HTR-8/SVneo (cell line): ENCODE measurements around the gene GDPD4.

Experiments
- DNase-seq: peaks from one replicate; pipeline ENCODE4 v3.0.0; 2011; ENCODE audit warnings: low spot score, mixed read lengths; ENCODE audit not compliant: insufficient read length
- FAIRE-seq: peaks from 2 replicates; lab custom pipeline; 2011; peaks lifted over from hg19 to GRCh38; lab: Jason Lieb, UNC

The GDPD4 gene

GRCh38 chr11:77250881-77251640 is 50.4 kb downstream of the GDPD4 start:
- FAIRE-seq (no peak), DNase-seq (no peak)

GRCh38 chr11:77249427-77249826 is 52.1 kb downstream of the GDPD4 start:
- no peak for FAIRE-seq
- DNase-seq: no peak

GRCh38 chr11:77244277-77245027 is 57.0 kb downstream of the GDPD4 start:
- no peak for FAIRE-seq

GRCh38 chr11:77236901-77237300 is 64.6 kb downstream of the GDPD4 start:
- DNase-seq: no peak
- no peak for FAIRE-seq

More at GRCh38 chr11:77244277-77245027, 57.0 kb downstream of the GDPD4 start:
- peak; percentile 65 for DNase-seq

- no peak for FAIRE-seq
- no peak for DNase-seq
Measured at GRCh38 chr11:77233011-77233410, 68.5 kb downstream of the GDPD4 start.

GRCh38 chr11:77232242-77232641 is 69.2 kb downstream of the GDPD4 start:
- FAIRE-seq: no peak
- no peak for DNase-seq

GRCh38 chr11:77231800-77232199 is 69.7 kb downstream of the GDPD4 start:
- DNase-seq (no peak), FAIRE-seq (no peak)

- no peak for DNase-seq
- no peak for FAIRE-seq
Measured at GRCh38 chr11:77230878-77231605, 70.4 kb downstream of the GDPD4 start.

GRCh38 chr11:77223797-77224196 is 77.7 kb downstream of the GDPD4 start:
- FAIRE-seq (no peak), DNase-seq (no peak)

- DNase-seq (no peak), FAIRE-seq (no peak)
Measured at GRCh38 chr11:77217156-77217555, 84.3 kb downstream of the GDPD4 start.

GRCh38 chr11:77215106-77215505 is 86.4 kb downstream of the GDPD4 start:
- DNase-seq: no peak
- FAIRE-seq: no peak

- no peak for DNase-seq
- no peak for FAIRE-seq
Measured at GRCh38 chr11:77214557-77214956, 86.9 kb downstream of the GDPD4 start.

GRCh38 chr11:77213589-77214428 is 87.7 kb downstream of the GDPD4 start:
- FAIRE-seq: no peak

GRCh38 chr11:77213029-77213579 is 88.4 kb downstream of the GDPD4 start:
- no peak for FAIRE-seq
- no peak for DNase-seq

More at GRCh38 chr11:77213589-77214428, 87.7 kb downstream of the GDPD4 start:
- DNase-seq: no peak

GRCh38 chr11:77212314-77213007 is 89.0 kb downstream of the GDPD4 start:
- no peak for DNase-seq
- FAIRE-seq: no peak

GRCh38 chr11:77211594-77212251 is 89.8 kb downstream of the GDPD4 start:
- DNase-seq: no peak
- FAIRE-seq: peak; percentile 36

GRCh38 chr11:77211040-77211451 is 90.4 kb downstream of the GDPD4 start:
- no peak for FAIRE-seq

GRCh38 chr11:77209663-77210062 is 91.8 kb downstream of the GDPD4 start:
- FAIRE-seq (no peak), DNase-seq (no peak)

More at GRCh38 chr11:77211040-77211451, 90.4 kb downstream of the GDPD4 start:
- no peak for DNase-seq
